Naive thymus-derived CD8-positive, alpha-beta T cell (primary cell): ENCODE data around the gene IL10. TPM values are rescaled to one million over a fixed set of nuclear protein-coding genes. Genes with fewer than 3 reads are reported as not detected.

Experiments
- ATAC-seq, 2 donors: fragments of 150-1000 bp; cut with Tn5 transposase in 1 of 2; sonication (Bioruptor Pico), chemical (Tn5 transposase) in 1 of 2; 1 replicate in 1 of 2; 2 replicates in 1 of 2; pipeline ENCODE4 v1.10.0; 2021; ENCODE audit warnings: mild to moderate bottlenecking in 2 of 2, moderate library complexity in 2 of 2
- POLR2A ChIA-PET: fragments of 350-600 bp; sonication (Branson Sonifier 250); formaldehyde crosslinking; loops from one replicate; lab custom pipeline; 2021; ENCODE audit warnings: antibody characterized with exemption; lab: Charles Lee
- DNase-seq, 10 donors: peaks; one replicate each; pipeline versions ENCODE4 v3.0.0 to v3.0.0-alpha.2; 2020 to 2022
- H3K27ac Mint-ChIP-seq, 10 donors: one replicate each; pipeline ENCODE4 v1.8.0; 2020 to 2022; ENCODE audit warnings: mild to moderate bottlenecking in 10 of 10, mixed read lengths in 10 of 10, moderate library complexity in 4 of 10, inconsistent platforms in 1 of 10
- H3K27me3 Mint-ChIP-seq, 5 donors: one replicate each; pipeline ENCODE4 v1.8.0; 2021 to 2022; ENCODE audit warnings: mixed read lengths in 5 of 5
- H3K36me3 Mint-ChIP-seq, 3 donors: one replicate each; pipeline ENCODE4 v1.8.0; 2020 to 2022; ENCODE audit warnings: mixed read lengths in 3 of 3, mild to moderate bottlenecking in 2 of 3, inconsistent platforms in 1 of 3
- H3K4me1 Mint-ChIP-seq, 4 donors: one replicate each; pipeline ENCODE4 v1.8.0; 2021 to 2022; ENCODE audit warnings: mixed read lengths in 4 of 4
- H3K4me3 Mint-ChIP-seq, 10 donors: one replicate each; pipeline ENCODE4 v1.8.0; 2020 to 2022; ENCODE audit warnings: mild to moderate bottlenecking in 10 of 10, mixed read lengths in 10 of 10, moderate library complexity in 6 of 10, inconsistent platforms in 1 of 10
- H3K9me3 Mint-ChIP-seq, 9 donors: one replicate each; pipeline ENCODE4 v1.8.0; 2020 to 2022; ENCODE audit warnings: mixed read lengths in 9 of 9, mild to moderate bottlenecking in 3 of 9, inconsistent platforms in 1 of 9, moderate library complexity in 1 of 9
- polyA plus RNA-seq, 3 donors: library from polyadenylated mRNA; unstranded; fragments of 300-500 nt; fragmentation: Illumina TruSeq; gene quantifications; one replicate each; pipeline ENCODE4 v1.2.3, GENCODE V29; 2021
- total RNA-seq, 8 experiments: library from RNA in 2 of 8; stranded (reverse) in 2 of 8; gene quantifications; one replicate each; pipeline ENCODE4 v1.2.3 and lab custom pipeline; 2021 to 2026

IL10 gene
- total and polyA plus RNA-seq, 5 experiments from 2014 or later = not detected

DNA sequence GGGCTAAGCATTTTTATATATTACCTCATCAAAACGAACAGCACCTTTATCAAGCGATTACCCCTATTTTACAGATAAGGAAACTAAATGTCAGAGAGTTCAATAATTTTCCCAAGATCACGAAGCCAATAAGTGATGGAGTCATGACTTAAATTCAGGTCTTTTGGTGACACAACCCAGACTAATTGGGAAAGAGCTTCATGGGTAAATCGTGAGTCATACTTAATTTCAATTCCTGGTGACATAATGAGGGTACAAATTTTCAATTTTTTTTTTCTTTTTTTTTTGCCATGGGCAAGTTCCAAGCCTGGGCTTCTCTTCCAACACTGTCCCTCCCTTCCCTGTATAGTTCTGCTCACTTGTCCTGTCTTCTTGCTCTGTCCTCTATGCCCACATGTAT, 30.1 kb upstream of the IL10 start:
- H3K36me3 Mint-ChIP-seq = no peaks in the 10 kb centered on the region
- H3K9me3 Mint-ChIP-seq = no peaks in the 10 kb centered on the region
- DNase-seq (no peak), ATAC-seq (no peak)
- peak overlapping the region in 7 of 10 donors; percentile 17 to 67 (median 62) for H3K4me3 Mint-ChIP-seq
- H3K27ac Mint-ChIP-seq = peak overlapping the region; percentile 80 to 98 (median 97)
- POLR2A ChIA-PET = interaction anchor here (0.7 to 4.8 kb wide), 10 partner anchors 9 to 1170 kb away, joined by 3 to 59 read pairs (median 4); partner anchors contain the start of genes FCMR, IL10 and IL19
- no peaks in the 10 kb centered on the region for H3K27me3 Mint-ChIP-seq
- H3K4me1 Mint-ChIP-seq = peaks cover 31 to 73% (median 68%) of the 10 kb centered on the region in 4 donors

DNA sequence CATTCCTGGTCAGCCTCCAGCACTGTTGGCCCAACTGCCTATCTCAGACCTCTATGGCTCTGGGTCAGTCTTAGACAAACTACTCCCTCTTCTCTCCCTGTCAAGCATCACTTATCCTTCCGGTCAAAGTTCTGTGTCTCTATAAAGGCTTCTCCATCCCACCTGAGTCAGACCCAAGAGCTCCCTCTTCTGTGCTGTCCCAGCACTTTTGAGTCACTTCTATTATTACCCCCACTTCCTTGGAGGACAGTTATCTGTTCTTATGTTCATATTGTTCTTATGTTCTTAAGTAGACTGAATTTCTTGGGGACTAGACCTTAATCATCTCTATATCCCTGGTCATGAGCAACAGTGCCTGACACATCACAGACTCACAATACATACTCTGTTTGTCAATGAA, 29.2 kb upstream of the IL10 start:
- H3K4me3 Mint-ChIP-seq = peak overlapping the region in 4 of 10 donors; percentile 5 to 67 (median 34)
- no peaks in the 10 kb centered on the region for H3K36me3 Mint-ChIP-seq
- POLR2A ChIA-PET = interaction anchor here (0.8 to 4.8 kb wide), 4 partner anchors 25 to 120 kb away, joined by 3 to 59 read pairs (median 4); partner anchors contain the start of genes FCMR, IL10 and IL19
- ATAC-seq (no peak), DNase-seq (no peak)
- peaks cover 26 to 68% (median 66%) of the 10 kb centered on the region in 4 donors for H3K4me1 Mint-ChIP-seq
- peak overlapping the region; percentile 22 to 98 (median 96) for H3K27ac Mint-ChIP-seq
- no peaks in the 10 kb centered on the region for H3K9me3 Mint-ChIP-seq
- no peaks in the 10 kb centered on the region for H3K27me3 Mint-ChIP-seq

DNA sequence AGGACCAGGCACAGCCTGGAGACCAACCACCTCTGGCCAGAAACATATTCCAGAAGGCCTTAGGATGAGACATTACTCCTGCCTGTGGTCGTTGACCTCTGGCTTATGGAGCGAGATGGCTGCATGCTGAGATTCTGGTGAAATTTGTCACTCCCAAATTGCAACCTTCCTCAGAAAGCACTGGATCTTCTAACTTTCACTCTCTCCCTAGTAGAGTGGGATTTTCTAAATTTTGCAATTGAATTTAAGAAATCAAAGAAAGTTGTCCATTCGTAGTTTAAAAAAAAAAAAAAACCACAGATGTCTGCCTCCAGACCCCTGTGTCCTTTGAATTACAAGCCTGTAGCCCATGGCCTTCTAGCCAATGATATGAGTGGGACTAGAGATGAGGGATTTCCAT, 28.6 kb upstream of the IL10 start:
- H3K36me3 Mint-ChIP-seq = no peaks in the 10 kb centered on the region
- no peaks in the 10 kb centered on the region for H3K27me3 Mint-ChIP-seq
- no peak for DNase-seq
- no peak for ATAC-seq
- H3K4me3 Mint-ChIP-seq = no peak overlapping the region
- H3K4me1 Mint-ChIP-seq = peaks cover 26 to 68% (median 65%) of the 10 kb centered on the region in 4 donors
- POLR2A ChIA-PET = interaction anchor here (1.0 to 1.5 kb wide), 3 partner anchors 24 to 64 kb away, joined by 3 to 5 read pairs (median 3); no protein-coding TSS in a partner anchor
- no peaks in the 10 kb centered on the region for H3K9me3 Mint-ChIP-seq
- peak overlapping the region in 7 of 10 donors; percentile 80 to 98 (median 96) for H3K27ac Mint-ChIP-seq

DNA sequence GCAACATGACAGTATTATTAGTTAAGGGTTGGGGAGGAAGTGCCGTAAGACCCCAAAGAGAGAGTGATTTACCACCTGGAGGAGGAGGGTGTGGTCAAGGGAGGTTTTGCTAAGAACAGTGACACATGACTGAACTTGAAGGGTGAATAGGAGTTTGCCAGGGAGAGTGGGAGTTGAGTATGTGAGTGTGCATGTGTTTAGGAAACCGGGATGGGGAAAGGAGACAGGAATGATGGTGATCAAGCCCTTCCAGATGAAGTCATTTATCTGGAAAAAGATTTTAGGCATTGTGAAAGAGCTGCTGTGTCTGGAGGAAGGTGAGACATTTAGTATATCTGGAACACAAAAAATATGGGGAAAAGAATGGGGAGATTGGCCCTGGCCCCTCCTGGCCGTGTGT, 28.1 kb upstream of the IL10 start:
- Mint-ChIP-seq H3K4me1 (peaks cover 28 to 69% (median 66%) of the 10 kb centered on the region in 4 donors), H3K27ac (peak overlapping the region in 6 of 10 donors; percentile 31 to 96 (median 68)), H3K27me3 (no peaks in the 10 kb centered on the region), H3K36me3 (no peaks in the 10 kb centered on the region), H3K4me3 (no peak overlapping the region), H3K9me3 (no peaks in the 10 kb centered on the region)
- DNase-seq (no peak), ATAC-seq (no peak)
- POLR2A ChIA-PET = interaction anchor here (1.0 to 2.2 kb wide), 3 partner anchors 60 to 66 kb away, joined by 3 to 6 read pairs (median 3); no protein-coding TSS in a partner anchor

DNA sequence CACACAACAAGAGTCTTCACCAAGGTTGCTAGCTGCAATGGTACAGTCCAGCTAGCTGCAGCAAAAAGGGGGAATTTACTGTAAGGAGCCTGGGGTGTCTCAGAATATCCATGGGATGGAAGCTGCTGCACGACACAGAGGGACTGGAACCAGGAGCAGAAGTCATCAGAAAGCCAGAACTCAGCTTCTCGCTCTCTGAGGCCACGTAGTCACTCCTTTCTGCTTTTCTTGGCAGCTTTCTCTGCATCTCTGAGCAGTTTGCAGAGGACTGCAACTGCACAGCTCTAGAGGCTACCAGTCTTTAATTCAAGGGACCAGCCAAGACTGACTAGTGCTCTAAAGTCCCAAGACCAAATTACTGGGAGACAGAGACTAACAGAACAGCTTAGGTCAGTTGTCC, 27.0 kb upstream of the IL10 start:
- no peak for ATAC-seq
- Mint-ChIP-seq H3K4me3 (no peak overlapping the region), H3K27ac (peak overlapping the region in 2 of 10 donors; percentile 9 to 64)

DNA sequence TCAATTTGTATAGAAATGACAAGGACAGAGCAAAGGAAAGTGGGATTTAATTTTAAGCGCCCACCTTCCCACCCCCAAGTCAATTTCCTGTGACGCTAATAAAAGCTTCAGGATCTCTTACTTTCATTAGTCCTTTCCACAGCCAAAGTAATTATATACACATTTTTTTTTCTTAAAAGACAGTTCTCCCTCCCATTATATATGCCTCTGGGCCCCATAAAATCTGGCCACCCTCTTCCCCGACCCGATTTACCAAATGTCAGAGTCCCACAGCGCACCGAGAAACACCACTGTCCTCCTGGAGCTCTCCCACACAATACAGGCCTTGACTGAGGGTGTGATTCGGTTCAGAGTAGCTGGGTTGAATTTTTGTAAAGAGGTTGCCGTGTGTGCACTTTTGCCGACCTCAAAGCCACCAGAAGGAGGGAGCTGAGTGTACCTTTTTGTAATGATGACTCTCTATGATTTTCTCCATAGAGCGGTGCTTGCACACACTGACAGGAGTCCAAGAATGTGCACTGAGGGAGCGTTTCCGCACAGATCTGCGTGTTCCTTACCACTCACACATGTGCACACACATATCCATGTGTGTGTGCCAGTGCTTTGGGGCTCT, 26.2 kb upstream of the IL10 start:
- no peak overlapping the region for H3K4me3 Mint-ChIP-seq

More for the DNA sequence above, 27.0 kb upstream of the IL10 start:
- DNase-seq = no peak
- Mint-ChIP-seq H3K36me3 (no peaks in the 10 kb centered on the region), H3K9me3 (no peaks in the 10 kb centered on the region), H3K4me1 (peaks cover 30 to 69% (median 64%) of the 10 kb centered on the region in 4 donors), H3K27me3 (no peaks in the 10 kb centered on the region)
- POLR2A ChIA-PET = interaction anchor here (2.2 to 2.9 kb wide), 2 partner anchors 30 to 65 kb away, joined by 6 to 8 read pairs; partner anchors contain the start of gene IL19

DNA sequence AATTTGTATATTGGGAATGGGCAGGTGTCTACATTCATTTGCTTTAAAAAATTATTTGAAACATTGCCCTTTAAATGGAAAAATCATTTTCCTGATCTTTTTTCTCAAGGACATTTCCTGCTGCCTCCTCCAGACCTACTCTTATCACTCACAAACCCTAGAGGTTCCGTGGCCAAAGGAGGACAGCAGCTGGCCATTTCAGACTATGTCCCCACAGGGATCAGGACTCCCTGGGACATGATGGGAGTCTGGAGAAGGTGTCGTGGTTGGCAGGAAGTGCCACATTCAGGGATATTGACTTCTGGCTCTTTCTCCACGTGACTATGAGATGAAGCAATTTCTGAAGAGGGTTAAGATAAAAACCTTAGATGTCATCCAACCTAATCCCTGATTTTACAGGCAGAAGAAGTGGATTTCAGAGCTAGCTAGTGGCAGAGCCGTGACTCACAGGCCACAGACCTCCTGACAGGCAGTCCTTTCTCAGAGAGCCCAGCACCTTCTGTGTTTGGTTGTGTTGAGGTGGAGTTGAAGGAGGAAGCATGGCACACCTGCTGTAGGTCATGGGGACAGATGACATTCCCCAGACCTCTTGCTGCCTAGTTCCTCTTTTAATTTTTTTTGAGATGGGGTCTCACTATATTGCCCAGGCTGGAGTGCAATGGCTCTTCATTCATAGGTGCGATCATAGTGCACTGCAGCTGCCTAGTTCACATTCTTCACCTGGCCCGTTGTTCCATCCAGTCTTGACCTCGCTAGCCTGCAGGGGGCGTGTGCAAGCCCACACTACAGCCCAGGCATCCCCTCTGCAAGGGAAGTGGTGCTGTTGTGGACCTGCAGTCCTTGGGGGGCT, 25.5 kb upstream of the IL10 start:
- ATAC-seq = peak; percentile 16 to 38
- POLR2A ChIA-PET = interaction anchor here (0.7 to 2.9 kb wide), 3 partner anchors 9 to 28 kb away, joined by 3 to 8 read pairs (median 3); partner anchors contain the start of gene IL19
- no peaks in the 10 kb centered on the region for H3K36me3 Mint-ChIP-seq

More for the DNA sequence above, 26.2 kb upstream of the IL10 start:
- Mint-ChIP-seq H3K36me3 (no peaks in the 10 kb centered on the region), H3K27ac (peak overlapping the region in 4 of 10 donors; percentile 22 to 78 (median 46)), H3K9me3 (no peaks in the 10 kb centered on the region), H3K27me3 (no peaks in the 10 kb centered on the region), H3K4me1 (peaks cover 29 to 67% (median 63%) of the 10 kb centered on the region in 4 donors)
- no peak for ATAC-seq
- no peak for DNase-seq
- POLR2A ChIA-PET = interaction anchor here (1.5 to 2.9 kb wide), 3 partner anchors 9 to 64 kb away, joined by 3 to 8 read pairs (median 6); partner anchors contain the start of gene IL19

DNA sequence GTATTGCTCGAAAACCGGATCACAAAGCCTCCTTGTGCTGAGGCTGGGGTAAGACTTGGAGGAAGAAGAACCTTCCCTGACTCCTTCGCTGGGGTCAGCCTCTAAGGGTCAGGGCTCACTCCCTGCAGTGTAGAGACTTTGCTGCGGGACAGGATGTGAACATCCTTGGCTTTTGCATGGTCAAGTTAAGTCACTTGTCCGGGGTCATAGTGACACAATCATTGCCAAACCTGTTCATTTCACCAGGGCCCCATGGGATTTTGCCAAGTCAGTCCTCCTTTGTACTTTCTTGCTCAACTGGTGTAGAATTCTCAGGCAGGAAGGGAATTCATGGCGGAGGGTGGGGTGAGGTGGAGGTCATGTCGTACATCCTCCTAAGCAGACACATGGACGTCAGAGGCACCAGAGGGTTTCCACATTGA, 24.7 kb upstream of the IL10 start:
- DNase-seq = no peak
- peaks cover 22 to 64% (median 57%) of the 10 kb centered on the region in 4 donors for H3K4me1 Mint-ChIP-seq
- POLR2A ChIA-PET = interaction anchor here (0.7 to 2.9 kb wide), 2 partner anchors 23 to 27 kb away, joined by 3 to 8 read pairs; partner anchors contain the start of gene IL19
- H3K27ac Mint-ChIP-seq = no peak overlapping the region
- H3K36me3 Mint-ChIP-seq = no peaks in the 10 kb centered on the region
- no peaks in the 10 kb centered on the region for H3K9me3 Mint-ChIP-seq
- H3K4me3 Mint-ChIP-seq = no peak overlapping the region
- ATAC-seq = no peak
- no peaks in the 10 kb centered on the region for H3K27me3 Mint-ChIP-seq

More for the DNA sequence above, 25.5 kb upstream of the IL10 start:
- peak in 5 of 10 donors; percentile 12 to 42 (median 19) for DNase-seq
- Mint-ChIP-seq H3K27ac (peak overlapping the region in 5 of 10 donors; percentile 20 to 78 (median 38)), H3K27me3 (no peaks in the 10 kb centered on the region), H3K4me1 (peaks cover 28 to 64% (median 57%) of the 10 kb centered on the region in 4 donors), H3K4me3 (no peak overlapping the region), H3K9me3 (no peaks in the 10 kb centered on the region)

DNA sequence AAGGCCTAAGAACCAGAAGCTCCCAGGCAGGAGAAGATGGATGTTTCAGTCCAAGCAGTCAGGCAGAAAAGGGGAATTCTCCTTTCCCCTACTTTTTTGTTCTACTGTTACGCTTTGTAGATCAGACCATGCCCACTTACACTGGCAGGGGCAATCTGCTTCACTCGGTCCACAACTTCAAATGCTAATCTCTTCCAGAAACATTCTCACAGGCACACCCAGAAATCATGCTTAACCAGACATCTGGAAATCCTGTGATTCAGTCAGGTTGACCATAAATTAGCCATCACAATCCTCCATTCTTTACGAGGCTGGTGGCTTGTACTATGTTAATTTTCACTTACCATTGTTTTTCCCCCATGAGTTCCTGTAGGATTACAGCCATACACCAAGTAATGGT, 23.8 kb upstream of the IL10 start:
- POLR2A ChIA-PET = no interaction called here
- no peaks in the 10 kb centered on the region for H3K9me3 Mint-ChIP-seq
- no peak for ATAC-seq
- H3K4me1 Mint-ChIP-seq = peaks cover 19 to 64% (median 57%) of the 10 kb centered on the region in 4 donors
- no peak overlapping the region for H3K4me3 Mint-ChIP-seq
- no peaks in the 10 kb centered on the region for H3K36me3 Mint-ChIP-seq
- no peaks in the 10 kb centered on the region for H3K27me3 Mint-ChIP-seq
- no peak for DNase-seq
- H3K27ac Mint-ChIP-seq = no peak overlapping the region

DNA sequence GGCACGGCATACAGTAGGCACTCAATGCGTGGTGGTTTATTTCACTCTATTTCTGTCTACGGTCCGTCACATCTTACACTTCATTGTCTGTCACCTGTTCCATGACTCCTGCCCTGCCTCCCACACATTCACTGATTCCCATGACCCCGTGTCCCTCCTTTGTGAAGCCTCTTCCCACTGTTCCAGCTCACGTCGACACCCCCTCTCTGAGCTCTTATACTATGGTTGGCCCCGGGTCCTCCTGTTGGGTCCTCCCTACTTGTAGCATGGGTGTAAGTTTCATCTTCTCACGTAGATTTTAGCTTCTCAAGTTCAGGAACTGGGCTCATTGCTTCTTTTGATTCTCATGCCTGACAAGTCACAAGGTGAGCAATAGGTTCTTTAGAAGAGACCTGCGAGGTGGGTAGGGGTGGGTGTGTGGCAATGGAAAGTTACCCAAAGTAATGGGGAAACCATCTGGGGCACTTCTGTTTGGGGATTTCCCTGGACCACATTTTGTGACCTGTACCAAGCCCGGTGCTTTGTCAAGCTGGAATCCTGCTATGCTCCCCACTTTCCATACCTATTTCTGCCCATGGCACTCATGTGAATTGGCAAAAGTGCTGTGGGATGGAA, 22.1 kb upstream of the IL10 start:
- peak overlapping the region in 8 of 10 donors; percentile 39 to 85 (median 66) for H3K27ac Mint-ChIP-seq
- peak overlapping the region in 4 of 10 donors; percentile 1 to 64 (median 26) for H3K4me3 Mint-ChIP-seq
- no peaks in the 10 kb centered on the region for H3K36me3 Mint-ChIP-seq
- POLR2A ChIA-PET = interaction anchor here (1.1 to 2.0 kb wide), 4 partner anchors 9 to 60 kb away, joined by 3 to 8 read pairs (median 4); no protein-coding TSS in a partner anchor
- H3K4me1 Mint-ChIP-seq = peaks cover 20 to 67% (median 60%) of the 10 kb centered on the region in 4 donors
- DNase-seq (no peak), ATAC-seq (peak; percentile 26 to 33)
- no peaks in the 10 kb centered on the region for H3K27me3 Mint-ChIP-seq
- no peaks in the 10 kb centered on the region for H3K9me3 Mint-ChIP-seq

DNA sequence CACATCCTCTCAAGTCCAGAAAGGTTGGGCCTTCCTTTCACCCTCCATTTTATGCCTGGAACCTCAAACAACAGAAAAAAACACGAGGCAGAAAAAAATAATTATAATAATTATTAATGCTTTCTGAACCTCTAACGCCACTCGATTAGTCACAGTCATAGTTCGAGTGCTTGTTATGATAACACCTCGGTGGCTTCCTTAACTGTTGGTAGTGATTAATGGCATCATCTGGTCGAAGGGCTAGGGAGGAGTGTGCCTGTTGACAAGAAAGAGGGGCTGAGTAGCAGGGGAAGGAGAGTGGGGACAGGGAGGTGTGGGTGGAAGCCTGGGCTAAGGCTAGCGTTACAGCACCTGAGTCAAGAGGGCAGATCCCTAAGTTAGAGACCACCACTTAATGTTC, 21.3 kb upstream of the IL10 start:
- H3K36me3 Mint-ChIP-seq = no peaks in the 10 kb centered on the region
- no peaks in the 10 kb centered on the region for H3K27me3 Mint-ChIP-seq
- peak overlapping the region in 1 of 10 donors; percentile 67 for H3K4me3 Mint-ChIP-seq
- no peaks in the 10 kb centered on the region for H3K9me3 Mint-ChIP-seq
- ATAC-seq (no peak), DNase-seq (no peak)
- H3K4me1 Mint-ChIP-seq = peaks cover 18 to 66% (median 57%) of the 10 kb centered on the region in 4 donors
- peak overlapping the region in 3 of 10 donors; percentile 62 to 82 (median 65) for H3K27ac Mint-ChIP-seq
- POLR2A ChIA-PET = interaction anchor here (1.2 to 1.4 kb wide), 4 partner anchors 9 to 111 kb away, joined by 3 to 7 read pairs (median 4); no protein-coding TSS in a partner anchor
